ENCODE measurements around the gene ACSL6. TPM values are rescaled to one million over a fixed set of nuclear protein-coding genes. Genes with fewer than 3 reads are reported as not detected.

Gene ACSL6
- total and polyA plus RNA-seq, 2 experiments from 2014 or later: 1.7 to 2.4 TPM

DNA sequence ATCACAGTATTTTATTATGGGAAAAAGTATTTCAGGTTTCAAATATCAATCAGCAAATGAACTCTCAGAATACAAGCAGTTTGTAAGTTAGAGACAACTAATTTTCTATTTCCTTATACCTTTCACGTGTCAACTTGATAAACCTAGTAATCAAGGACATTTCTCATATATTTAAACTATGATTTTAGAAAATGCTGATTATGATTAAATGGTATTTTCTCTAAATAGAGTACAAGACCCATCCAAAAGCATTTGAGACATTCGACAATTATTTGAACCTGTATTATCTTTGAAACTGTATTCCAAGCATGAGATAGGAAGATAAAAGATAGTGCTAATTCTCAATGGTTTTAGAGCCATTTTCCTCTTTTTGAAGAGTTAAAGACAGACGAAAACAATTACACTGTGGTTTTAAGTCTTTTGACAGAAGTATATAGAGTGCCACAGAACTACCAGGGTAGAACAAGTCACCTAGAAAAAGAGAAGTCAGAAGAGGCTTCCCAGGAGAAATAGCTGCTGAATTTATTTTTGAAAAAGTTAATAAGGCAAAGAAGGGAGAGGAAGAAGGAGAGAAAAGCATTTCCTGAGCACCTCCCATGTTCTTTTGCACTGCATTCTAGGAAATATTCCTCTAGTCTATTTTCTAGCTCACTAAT, 71.6 kb downstream of the ACSL6 start:
- no peaks in the 10 kb centered on the region for H3K9me3 ChIP-seq (ENCODE audit: low read depth)

GRCh38 chr5:131932235-131932634, 79.2 kb downstream of the ACSL6 start:
- 58% methylated on average over 2 of the region's 2 CpGs for WGBS (ENCODE audit: low lambda C conversion rate, missing lambda C conversion rate)
- no peak overlapping the region for H2AFZ ChIP-seq
- H4K20me1 ChIP-seq (ENCODE audit: insufficient read depth, poor library complexity, severe bottlenecking): no peaks in the 10 kb centered on the region
- TF ChIP-seq, protein P1, sequence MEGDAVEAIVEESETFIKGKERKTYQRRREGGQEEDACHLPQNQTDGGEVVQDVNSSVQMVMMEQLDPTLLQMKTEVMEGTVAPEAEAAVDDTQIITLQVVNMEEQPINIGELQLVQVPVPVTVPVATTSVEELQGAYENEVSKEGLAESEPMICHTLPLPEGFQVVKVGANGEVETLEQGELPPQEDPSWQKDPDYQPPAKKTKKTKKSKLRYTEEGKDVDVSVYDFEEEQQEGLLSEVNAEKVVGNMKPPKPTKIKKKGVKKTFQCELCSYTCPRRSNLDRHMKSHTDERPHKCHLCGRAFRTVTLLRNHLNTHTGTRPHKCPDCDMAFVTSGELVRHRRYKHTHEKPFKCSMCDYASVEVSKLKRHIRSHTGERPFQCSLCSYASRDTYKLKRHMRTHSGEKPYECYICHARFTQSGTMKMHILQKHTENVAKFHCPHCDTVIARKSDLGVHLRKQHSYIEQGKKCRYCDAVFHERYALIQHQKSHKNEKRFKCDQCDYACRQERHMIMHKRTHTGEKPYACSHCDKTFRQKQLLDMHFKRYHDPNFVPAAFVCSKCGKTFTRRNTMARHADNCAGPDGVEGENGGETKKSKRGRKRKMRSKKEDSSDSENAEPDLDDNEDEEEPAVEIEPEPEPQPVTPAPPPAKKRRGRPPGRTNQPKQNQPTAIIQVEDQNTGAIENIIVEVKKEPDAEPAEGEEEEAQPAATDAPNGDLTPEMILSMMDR (IDR thresholded peaks at IDR 0.05; ENCODE audit: poor library complexity): no peak
- no peak for TF ChIP-seq EZH2 (IDR thresholded peaks at IDR 0.05; ENCODE audit: borderline replicate concordance)
- no peak for TF ChIP-seq EZH2phosphoT487 (IDR thresholded peaks at IDR 0.05; ENCODE audit: low read depth, severe bottlenecking, unreplicated experiment)
- H3K4me2 ChIP-seq: no peak overlapping the region
- no peaks in the 10 kb centered on the region for H3K4me1 ChIP-seq (ENCODE audit: insufficient read depth)
- no peaks in the 10 kb centered on the region for H3K9me3 ChIP-seq (ENCODE audit: low read depth)
- no peaks in the 10 kb centered on the region for H3K36me3 ChIP-seq (replicated peaks; ENCODE audit: insufficient read depth, low read depth)
- no peaks in the 10 kb centered on the region for H3K79me2 ChIP-seq
- no peak overlapping the region for H3K27ac ChIP-seq
- no peaks in the 10 kb centered on the region for H3K27me3 ChIP-seq
- no peaks in the 10 kb centered on the region for H3K9me2 ChIP-seq (replicated peaks; ENCODE audit: insufficient read depth)
- DNase-seq (ENCODE audit: low spot score): no peak
- no peak overlapping the region for H3K4me3 ChIP-seq

More for the DNA sequence above, 71.6 kb downstream of the ACSL6 start:
- H3K4me1 ChIP-seq (ENCODE audit: insufficient read depth): no peaks in the 10 kb centered on the region
- H3K9me2 ChIP-seq (replicated peaks; ENCODE audit: insufficient read depth): no peaks in the 10 kb centered on the region
- H4K20me1 ChIP-seq (ENCODE audit: insufficient read depth, poor library complexity, severe bottlenecking): no peaks in the 10 kb centered on the region
- no peak overlapping the region for H3K4me3 ChIP-seq
- no peak overlapping the region for H2AFZ ChIP-seq
- WGBS (ENCODE audit: low lambda C conversion rate, missing lambda C conversion rate): 33% methylated on average over 3 of the region's 3 CpGs
- TF ChIP-seq, protein P1 (IDR thresholded peaks at IDR 0.05; ENCODE audit: poor library complexity): no peak
- TF ChIP-seq EZH2phosphoT487 (IDR thresholded peaks at IDR 0.05; ENCODE audit: low read depth, severe bottlenecking, unreplicated experiment): no peak
- TF ChIP-seq EZH2 (IDR thresholded peaks at IDR 0.05; ENCODE audit: borderline replicate concordance): no peak
- no peak for DNase-seq (ENCODE audit: low spot score)
- peaks cover 4% of the 10 kb centered on the region for H3K27me3 ChIP-seq
- H3K27ac ChIP-seq: no peak overlapping the region
- no peak overlapping the region for H3K4me2 ChIP-seq
- no peaks in the 10 kb centered on the region for H3K79me2 ChIP-seq
- H3K36me3 ChIP-seq (replicated peaks; ENCODE audit: insufficient read depth, low read depth): no peaks in the 10 kb centered on the region

DNA sequence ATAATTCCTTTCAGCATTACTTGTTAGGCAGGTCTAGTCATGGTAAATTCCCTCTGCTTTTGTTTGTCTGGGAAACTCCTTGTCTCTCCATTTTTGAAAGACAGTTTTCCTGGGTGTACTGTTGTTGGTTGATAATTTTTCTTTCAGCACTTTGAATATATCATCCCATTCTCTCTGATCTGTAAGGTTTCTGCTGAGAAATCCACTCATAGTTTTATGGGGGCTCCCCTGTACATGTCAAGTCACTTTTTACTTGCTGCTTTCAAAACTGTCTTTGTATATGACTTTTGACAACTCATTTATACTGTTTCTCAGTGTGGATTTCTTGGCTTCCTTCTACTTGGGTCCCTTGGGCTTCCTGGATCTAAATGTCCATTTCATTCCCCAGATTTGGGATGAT, 82.5 kb downstream of the ACSL6 start:
- no peak for DNase-seq (ENCODE audit: low spot score)
- Histone ChIP-seq H3K9me2 (replicated peaks; ENCODE audit: insufficient read depth) (no peaks in the 10 kb centered on the region), H3K4me2 (no peak overlapping the region), H3K36me3 (replicated peaks; ENCODE audit: insufficient read depth, low read depth) (no peaks in the 10 kb centered on the region), H3K4me3 (no peak overlapping the region), H4K20me1 (ENCODE audit: insufficient read depth, poor library complexity, severe bottlenecking) (no peaks in the 10 kb centered on the region), H3K79me2 (no peaks in the 10 kb centered on the region), H3K27me3 (no peaks in the 10 kb centered on the region), H3K27ac (no peak overlapping the region), H3K9me3 (ENCODE audit: low read depth) (no peaks in the 10 kb centered on the region), H2AFZ (no peak overlapping the region), H3K4me1 (ENCODE audit: insufficient read depth) (no peaks in the 10 kb centered on the region)
- TF ChIP-seq, protein P1 (IDR thresholded peaks at IDR 0.05; ENCODE audit: poor library complexity): no peak
- TF ChIP-seq EZH2phosphoT487 (IDR thresholded peaks at IDR 0.05; ENCODE audit: low read depth, severe bottlenecking, unreplicated experiment) (no peak), EZH2 (IDR thresholded peaks at IDR 0.05; ENCODE audit: borderline replicate concordance) (no peak)

Data from hepatocyte (in vitro differentiated cells).